Measurements from ENCODE around the gene SLC25A5.
A peak's percentile ranks its signal among the peaks of the same experiment; 100 is the strongest.

DNA sequence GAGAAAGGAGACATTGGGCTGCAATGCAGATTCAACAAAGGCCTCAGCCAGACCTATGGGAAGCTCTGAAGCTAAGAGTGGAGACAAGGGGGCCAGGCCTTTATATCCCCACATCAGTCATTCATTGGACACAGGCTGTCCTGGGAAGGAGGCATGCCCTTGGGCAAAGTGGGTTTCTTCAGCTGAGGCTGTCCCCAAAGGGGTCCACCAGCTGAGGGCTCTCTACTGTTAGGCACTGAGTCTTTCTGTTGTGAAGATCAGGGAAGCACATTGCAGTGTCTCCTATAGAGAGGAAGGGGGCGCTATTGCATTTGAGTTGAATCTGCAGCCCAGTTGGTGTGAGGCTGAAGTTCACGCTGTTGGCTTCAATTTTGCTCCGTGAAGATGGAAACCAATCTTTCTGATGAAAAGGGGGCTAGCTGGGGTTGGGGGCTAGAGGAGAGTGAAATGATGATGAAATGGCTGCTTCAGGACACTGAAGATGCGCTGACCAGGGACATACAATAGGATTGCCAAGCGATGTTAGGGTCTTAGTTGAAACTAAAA, 48.0 kb downstream of the SLC25A5 start:
- TF ChIP-seq, protein P1, sequence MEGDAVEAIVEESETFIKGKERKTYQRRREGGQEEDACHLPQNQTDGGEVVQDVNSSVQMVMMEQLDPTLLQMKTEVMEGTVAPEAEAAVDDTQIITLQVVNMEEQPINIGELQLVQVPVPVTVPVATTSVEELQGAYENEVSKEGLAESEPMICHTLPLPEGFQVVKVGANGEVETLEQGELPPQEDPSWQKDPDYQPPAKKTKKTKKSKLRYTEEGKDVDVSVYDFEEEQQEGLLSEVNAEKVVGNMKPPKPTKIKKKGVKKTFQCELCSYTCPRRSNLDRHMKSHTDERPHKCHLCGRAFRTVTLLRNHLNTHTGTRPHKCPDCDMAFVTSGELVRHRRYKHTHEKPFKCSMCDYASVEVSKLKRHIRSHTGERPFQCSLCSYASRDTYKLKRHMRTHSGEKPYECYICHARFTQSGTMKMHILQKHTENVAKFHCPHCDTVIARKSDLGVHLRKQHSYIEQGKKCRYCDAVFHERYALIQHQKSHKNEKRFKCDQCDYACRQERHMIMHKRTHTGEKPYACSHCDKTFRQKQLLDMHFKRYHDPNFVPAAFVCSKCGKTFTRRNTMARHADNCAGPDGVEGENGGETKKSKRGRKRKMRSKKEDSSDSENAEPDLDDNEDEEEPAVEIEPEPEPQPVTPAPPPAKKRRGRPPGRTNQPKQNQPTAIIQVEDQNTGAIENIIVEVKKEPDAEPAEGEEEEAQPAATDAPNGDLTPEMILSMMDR (conservative IDR thresholded peaks at IDR 0.05; ENCODE audit: low read depth in 2 of 2) = peak; percentile 76 to 85
- TF ChIP-seq REST (IDR thresholded peaks at IDR 0.05; ENCODE audit: unreplicated experiment) (no peak), POLR2AphosphoS5 (IDR thresholded peaks at IDR 0.05; ENCODE audit: low read depth) (no peak), EZH2phosphoT487 (IDR thresholded peaks at IDR 0.05; ENCODE audit: unreplicated experiment) (no peak), EZH2 (IDR thresholded peaks at IDR 0.05; ENCODE audit: low read depth, unreplicated experiment) (no peak), NANOG (IDR thresholded peaks at IDR 0.05; ENCODE audit: borderline replicate concordance) (no peak), STAT1 (IDR thresholded peaks at IDR 0.05; ENCODE audit: unreplicated experiment) (no peak), ETS1 (IDR thresholded peaks at IDR 0.05) (no peak)
